OCI-LY3 (cell line): Measurements from ENCODE around the gene KCTD3.

ENCODE experiments used
- EZH2phosphoT487 ChIP-seq: fragments of 200-600 bp; shearing (Covaris generic); IDR thresholded peaks from 2 replicates; pipeline ENCODE4 v1.6.1; 2018; ENCODE audit warnings: antibody characterized with exemption, mixed run types, low read depth
- TF ChIP-seq, protein P1 (sequence below): fragments of 200-600, 300-600 bp; sonication (generic); IDR thresholded peaks from 2 replicates; pipeline ENCODE4 v1.5.1; 2014; ENCODE audit warnings: antibody characterized with exemption, low read length, low read depth

DNA sequence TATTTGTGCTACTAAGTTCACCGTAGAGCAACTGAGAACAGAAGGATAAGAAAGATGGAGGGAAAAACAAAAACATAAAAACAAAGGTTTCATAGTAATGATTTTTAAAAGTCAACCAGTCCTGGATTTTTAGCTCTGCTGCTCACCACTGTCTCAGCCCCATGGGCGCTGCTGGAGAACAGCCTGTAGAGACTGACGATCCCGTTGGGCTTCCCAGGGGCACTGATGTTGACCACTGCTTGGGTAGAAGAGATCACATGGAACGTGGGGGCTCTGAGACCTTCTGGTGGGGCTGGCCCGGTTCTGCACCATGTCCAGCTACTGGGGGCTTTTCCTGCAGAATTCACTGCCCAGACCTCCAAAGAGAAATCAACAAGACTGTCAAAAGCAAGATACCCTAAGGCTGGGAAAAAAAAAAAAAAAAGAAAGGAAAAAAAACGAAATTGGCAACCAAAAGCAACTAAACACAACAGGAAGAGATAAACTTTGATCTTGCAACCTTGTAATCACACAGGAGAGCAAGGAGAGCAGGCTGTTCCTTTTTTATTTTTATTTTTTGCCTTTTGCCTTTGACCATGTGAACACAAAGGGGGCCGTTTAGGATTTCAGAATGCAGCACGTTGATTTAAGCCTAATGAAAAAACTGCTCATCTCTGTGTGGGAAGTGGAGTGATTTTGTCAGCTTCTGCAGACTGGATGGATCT, 83.5 kb downstream of the KCTD3 start:
- TF ChIP-seq EZH2phosphoT487, result no peak
- TF ChIP-seq, protein P1, sequence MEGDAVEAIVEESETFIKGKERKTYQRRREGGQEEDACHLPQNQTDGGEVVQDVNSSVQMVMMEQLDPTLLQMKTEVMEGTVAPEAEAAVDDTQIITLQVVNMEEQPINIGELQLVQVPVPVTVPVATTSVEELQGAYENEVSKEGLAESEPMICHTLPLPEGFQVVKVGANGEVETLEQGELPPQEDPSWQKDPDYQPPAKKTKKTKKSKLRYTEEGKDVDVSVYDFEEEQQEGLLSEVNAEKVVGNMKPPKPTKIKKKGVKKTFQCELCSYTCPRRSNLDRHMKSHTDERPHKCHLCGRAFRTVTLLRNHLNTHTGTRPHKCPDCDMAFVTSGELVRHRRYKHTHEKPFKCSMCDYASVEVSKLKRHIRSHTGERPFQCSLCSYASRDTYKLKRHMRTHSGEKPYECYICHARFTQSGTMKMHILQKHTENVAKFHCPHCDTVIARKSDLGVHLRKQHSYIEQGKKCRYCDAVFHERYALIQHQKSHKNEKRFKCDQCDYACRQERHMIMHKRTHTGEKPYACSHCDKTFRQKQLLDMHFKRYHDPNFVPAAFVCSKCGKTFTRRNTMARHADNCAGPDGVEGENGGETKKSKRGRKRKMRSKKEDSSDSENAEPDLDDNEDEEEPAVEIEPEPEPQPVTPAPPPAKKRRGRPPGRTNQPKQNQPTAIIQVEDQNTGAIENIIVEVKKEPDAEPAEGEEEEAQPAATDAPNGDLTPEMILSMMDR, result no peak
